Left colon (tissue), 2 donors: ENCODE data around the gene TIMM23B. TPM values are rescaled to one million over a fixed set of nuclear protein-coding genes. Genes with fewer than 3 reads are reported as not detected.
"Not testable (repeated sequence)": the region's sequence is repeated elsewhere in the genome, so short reads cannot be mapped to it uniquely, and the experiment has no call there.

Experiments used
- ATAC-seq: fragments of 200-7000 bp; cut with Tn5 transposase; one replicate; pipeline ENCODE4 v1.9.1; 2020; ENCODE audit warnings: mild to moderate bottlenecking, moderate library complexity
- DNase-seq, 2 donors: peaks; one replicate each; pipeline ENCODE4 v3.0.0-alpha.2; 2020
- intact Hi-C, 2 donors: fragments of 100-400 bp; cut with DNase I in 1 of 2; cut with micrococcal nuclease in 1 of 2; formaldehyde crosslinking; loops; one replicate each; pipeline versions ENCODE4 v1.11.2 to v1.14.0; 2022; cut with DNase I, micrococcal nuclease
- long read RNA-seq: library from polyadenylated mRNA; unstranded; transcript quantifications from one replicate; pipeline ENCODE4 v2.0.0, GENCODE V29; 2021
- total RNA-seq, 2 donors: library from RNA; stranded (reverse); fragmentation: NEBNext Ultra II Directional; extraction: Animal tissue kit (Norgen Biotek cat#: 25700); gene quantifications; one replicate each; pipeline ENCODE4 v1.2.1, GENCODE V29; 2021
- donor health status: DM: no; HTN: no; CAD: no.
- donor health status: DM: yes; HTN: yes; CAD: no.

TIMM23B gene, protein sequence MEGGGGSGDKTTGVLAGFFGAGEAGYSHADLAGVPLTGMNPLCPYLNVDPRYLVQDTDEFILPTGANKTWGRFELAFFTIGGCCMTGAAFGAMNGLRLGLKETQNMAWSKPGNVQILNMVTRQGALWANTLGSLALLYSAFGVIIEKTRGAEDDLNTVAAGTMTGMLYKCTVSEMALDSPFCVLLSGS
- 10 to 100 TPM; 10.7 to 14.9 TPM for total RNA-seq
- long read RNA-seq, partial matches to known transcripts: 1 of 5 reads
- long read RNA-seq, other reads (novel, unspliced or antisense): 1 of 5 reads

DNA sequence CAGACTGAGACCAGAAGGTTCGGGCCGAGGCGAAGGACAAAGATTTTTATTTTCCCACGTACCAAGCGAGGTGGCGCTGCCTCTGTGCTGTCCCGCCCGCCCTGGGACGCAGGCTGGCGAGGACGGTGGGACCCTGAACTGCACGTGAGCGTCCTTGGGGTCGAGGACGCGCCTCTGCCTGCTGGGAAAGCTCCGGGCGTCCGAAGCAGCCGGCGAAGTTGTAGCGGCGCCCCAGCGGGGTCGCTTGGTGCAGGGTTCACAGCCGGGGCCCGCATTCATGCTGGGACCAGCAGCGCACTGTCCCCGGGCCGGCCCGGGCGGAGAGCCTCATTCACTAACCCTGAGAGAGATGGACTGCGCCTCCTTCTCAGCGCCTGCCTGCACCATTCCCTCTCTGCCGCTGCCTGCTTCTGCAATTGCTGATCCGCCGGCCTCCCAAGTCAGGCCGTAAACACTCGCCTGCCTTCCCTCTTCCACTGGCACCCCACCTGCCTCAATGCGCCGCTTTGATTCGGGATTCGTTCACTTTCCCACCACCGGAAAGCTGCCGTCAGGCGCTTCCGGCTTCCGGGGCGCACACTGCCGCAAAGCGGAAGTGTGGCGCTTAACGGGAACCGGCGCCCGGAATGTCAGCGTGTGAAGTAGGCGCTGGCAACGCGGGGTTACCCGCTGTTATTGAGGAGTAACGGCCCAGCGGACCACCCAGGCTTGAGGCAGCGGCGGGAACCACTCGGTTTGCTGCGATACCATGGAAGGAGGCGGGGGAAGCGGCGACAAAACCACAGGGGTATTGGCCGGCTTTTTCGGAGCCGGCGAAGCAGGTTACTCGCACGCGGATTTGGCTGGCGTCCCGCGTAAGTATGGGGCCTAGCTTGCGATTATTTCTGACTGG lies at the start of gene TIMM23B, which contains the start of gene PARG:
TIMM23B (plus strand) TSS at position 607 of the 892 bp plus-strand sequence; CDS start at position 749, 142 bp downstream.
PARG (minus strand) TSS at position 581 of the 892 bp plus-strand sequence; CDS start at position 279, 302 bp downstream.
- ATAC-seq (peak; percentile 95), DNase-seq (peak; percentile 69 to 84)
- intact Hi-C loops: not testable (repeated sequence)

DNA sequence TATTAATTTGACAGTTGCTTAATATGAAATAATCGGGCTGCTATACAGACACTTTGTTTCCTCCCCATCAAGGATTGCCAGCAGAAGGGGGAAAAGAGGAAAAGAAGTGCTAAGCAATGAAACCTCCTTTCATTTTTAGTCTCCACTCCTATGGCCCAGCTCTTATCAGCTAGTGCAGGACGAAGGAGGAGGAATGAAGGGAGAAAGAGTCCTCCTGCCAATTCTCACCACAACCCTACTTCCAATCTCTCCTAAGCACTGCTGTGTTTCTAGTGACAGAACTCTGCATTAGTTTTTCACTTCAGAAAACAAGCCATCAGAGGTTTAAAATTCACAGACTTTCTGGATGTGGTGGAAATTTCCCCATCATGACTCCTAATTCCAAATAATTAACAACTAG lies 41.9 kb upstream of the TIMM23B start:
- intact Hi-C loops, ATAC-seq, DNase-seq: not testable (repeated sequence)

DNA sequence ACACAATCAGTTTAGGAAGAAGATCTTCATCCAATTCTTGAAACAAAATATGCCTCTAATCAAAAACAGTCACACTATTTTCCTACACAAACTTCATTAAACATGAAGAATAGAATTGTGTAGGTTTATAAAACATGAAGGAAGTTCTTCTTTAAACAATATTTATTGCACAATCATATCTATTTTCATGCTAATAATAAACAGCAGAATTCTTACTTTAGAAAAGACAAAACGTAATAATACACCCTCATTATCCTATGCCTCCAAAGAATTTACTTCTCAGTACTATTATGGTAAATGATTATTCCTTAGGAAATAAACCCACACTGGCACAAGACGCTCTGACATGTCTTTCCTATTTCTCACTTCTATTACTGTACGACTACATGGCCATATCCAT lies 41.4 kb upstream of the TIMM23B start:
- intact Hi-C loops, ATAC-seq, DNase-seq: not testable (repeated sequence)

DNA sequence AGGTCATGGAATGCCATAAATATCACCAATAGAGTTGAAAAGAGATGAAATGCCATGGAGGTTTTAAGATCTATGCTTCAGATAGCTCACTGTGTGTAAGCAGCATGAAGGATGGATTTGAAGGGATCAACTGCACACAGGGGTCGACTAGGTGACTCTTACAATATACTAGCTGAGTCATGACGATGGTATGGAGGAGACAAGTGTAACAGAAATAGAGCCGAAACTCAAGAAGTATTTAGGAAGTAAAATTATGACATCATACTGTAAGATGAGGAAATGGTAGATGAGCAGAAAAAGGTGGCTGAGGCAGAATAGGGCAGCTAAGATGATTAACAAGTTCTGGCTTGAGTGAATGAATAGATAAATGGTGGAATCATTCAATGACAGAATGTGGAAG lies 38.0 kb upstream of the TIMM23B start:
- ATAC-seq, intact Hi-C loops, DNase-seq: not testable (repeated sequence)

DNA sequence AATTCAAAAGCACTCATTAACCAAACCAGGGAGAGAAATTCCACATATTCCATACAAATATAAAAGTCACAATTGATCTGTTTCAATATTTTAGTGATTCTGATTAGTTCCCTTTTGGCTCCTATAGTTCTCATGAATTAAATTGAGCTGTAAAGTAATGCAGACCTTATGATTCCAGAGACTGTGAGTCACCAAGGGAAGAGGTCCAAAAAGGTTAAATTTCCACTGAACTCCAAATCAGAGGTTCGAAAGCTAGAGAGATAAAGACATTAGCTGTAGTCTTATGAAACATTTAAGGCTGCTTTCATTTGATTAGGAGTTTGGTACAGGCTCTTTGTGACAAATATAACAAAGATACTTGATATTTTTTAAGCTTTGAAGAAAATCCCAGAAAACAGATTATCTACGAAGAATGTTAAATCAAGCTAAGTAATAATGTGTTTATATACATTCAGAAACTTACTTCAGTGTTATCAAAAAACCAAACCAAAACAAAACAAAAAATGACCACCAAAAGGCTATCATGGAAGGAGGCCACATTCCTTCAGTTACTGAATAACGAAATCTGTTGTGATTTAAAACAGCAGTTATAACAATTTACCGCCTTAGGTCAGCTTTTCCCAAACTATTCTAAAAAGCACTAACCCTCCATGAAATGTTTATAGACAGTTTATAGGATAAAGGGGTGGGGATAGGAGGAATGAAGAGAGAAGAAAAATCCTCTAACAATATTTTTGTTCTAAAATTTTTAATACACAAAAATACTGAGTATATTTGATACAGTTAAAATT lies 33.4 kb upstream of the TIMM23B start:
- not testable (repeated sequence) for DNase-seq, ATAC-seq

DNA sequence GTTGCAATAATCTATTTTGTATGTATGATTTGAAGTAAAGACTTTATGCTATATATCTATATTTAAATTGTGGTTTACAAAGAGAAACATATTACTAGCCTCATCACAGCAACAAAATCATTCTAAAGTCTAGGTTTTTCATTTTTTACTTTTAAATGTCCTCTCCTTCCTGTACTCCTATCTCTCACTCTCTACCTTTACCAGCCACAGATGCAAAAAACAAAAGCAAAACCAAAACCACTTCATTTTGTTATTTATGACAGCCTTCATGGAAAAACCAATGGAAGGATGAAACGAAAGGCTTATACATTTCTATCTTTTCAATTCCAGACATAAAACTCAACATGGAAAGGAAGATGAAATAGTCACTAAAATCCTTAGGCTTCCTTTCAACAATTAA lies 31.6 kb upstream of the TIMM23B start:
- ATAC-seq, intact Hi-C loops, DNase-seq: not testable (repeated sequence)

More for the DNA sequence above, 33.4 kb upstream of the TIMM23B start:
- intact Hi-C loops: not testable (repeated sequence)

DNA sequence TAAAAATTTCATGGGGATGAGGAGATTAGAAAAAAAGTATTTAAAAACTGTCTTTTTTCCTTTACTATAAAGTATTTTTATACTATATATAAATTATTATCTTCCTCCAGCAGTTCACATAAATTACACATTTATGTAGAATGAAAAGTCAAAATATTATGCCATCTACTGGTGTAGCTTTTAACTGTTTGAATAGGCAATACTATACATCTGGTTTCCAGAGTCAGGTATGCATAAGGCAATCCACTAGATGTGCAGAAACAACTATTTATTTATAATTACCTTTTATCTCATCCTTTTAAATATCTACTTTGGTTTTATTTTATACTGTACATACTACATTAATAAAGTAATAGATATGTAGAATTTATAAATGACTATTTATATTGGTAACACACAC lies 25.4 kb upstream of the TIMM23B start:
- intact Hi-C loops, DNase-seq, ATAC-seq: not testable (repeated sequence)

DNA sequence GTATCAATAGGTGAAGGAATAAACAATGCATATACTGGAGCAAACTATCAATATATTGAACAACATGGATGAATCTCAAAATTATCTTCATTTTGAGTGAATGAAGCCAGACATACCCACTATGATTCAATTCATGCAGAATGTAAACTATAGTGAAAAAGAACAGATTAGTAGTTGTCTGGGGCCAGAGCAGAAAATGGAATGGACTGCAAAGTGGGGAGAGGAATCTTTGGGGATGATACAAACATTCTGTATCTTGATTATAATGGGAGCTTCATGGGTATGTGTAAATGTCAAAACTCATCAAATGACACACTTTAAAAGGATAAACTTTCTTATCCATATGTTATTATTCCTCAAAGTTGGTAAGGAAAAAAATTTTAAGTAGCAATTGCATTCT lies 23.9 kb upstream of the TIMM23B start:
- DNase-seq, ATAC-seq, intact Hi-C loops: not testable (repeated sequence)

DNA sequence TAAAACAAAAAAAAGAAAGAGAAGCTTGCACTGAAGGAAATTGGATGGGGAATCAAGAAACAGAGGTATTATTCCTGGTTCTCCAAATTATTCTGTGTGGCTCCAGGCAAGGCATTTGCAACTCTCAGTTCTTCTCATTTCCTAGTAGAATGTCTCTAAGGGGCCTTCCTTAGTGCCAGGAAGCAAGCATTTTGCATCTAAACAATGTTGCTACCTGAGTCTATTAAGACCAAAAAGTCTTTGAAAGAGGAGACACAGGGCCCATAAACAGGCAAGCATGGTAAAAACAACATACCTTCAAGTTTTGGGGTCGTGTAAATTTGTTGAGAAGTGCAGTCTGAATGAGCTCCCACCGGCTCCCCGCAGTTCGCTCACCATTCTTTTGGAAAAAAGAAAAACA lies 19.8 kb upstream of the TIMM23B start:
- ATAC-seq, intact Hi-C loops: not testable (repeated sequence)

DNA sequence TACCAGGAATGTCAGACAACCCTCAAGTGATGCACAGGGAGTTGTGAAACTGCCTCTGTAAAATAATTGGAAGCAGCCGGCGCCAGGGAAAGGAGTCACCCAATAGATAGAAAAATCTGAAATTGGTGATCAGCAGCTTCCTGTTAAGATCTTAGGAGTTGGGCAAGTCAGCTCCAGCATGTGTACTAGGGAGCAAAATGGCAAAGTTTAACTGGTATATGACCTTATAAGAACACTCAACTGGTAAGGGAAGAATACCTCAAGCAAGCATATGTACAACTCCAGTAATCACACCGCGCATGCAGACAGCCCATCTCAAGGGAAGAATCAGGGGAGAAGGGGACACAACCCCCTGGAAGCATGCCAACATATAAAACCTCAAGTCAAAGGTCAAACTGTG lies 18.3 kb upstream of the TIMM23B start:
- intact Hi-C loops, DNase-seq: not testable (repeated sequence)
- peak; percentile 87 for ATAC-seq

More for the DNA sequence above, 19.8 kb upstream of the TIMM23B start:
- DNase-seq: not testable (repeated sequence)

DNA sequence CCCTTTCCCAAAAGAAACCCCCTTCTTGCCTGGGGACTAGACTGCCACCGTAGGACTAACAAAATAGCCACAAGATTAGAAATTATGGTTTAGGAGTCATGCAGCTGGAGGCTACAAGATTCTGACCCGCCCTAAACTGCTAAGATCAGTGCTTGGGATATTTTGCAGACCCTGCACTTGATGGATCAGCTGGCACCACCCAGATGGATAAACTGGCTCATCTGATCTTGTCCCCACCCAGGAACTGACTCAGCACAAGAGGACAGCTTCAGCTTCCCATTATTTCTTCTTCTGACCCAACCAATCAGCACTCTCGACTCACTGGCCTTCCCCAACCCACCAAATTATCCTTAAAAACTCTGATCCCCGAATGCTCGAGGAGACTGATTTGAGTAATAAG lies 10.6 kb upstream of the TIMM23B start:
- intact Hi-C loops, DNase-seq, ATAC-seq: not testable (repeated sequence)

DNA sequence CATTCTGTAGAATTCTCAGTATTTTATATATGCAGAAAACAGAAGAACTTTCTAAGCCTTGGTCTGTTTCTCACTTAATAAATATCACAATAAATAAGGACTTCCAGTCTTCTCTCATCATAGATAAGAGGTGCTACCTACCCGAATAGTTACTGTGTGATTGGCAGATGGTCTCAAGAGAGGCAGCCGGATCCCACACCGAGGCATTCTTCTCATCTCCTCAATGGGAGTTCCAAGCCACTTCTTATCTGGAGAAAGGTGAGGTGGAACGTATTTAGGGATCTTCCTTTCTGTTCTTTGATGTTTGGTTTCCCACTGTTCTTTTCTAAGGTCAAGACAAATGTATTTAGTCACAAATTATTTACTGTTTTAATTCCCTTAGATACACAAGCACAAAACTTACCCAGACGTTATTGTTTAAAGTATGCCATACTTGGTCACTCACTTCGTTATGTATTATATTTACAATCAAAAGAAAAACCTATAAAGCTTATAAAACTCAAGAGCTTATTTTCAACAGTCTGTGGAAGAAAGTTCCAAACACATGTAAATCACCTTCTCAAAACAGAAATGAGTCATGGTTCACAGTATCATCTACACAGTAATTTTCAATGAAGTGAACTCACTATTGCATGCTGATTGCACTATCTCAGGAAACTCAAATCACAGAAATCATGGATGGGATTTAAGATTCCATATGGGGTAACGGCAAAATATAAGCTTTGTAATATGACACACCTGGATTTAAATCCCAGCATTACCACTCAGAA lies 9.7 kb upstream of the TIMM23B start:
- intact Hi-C loops, ATAC-seq, DNase-seq: not testable (repeated sequence)

DNA sequence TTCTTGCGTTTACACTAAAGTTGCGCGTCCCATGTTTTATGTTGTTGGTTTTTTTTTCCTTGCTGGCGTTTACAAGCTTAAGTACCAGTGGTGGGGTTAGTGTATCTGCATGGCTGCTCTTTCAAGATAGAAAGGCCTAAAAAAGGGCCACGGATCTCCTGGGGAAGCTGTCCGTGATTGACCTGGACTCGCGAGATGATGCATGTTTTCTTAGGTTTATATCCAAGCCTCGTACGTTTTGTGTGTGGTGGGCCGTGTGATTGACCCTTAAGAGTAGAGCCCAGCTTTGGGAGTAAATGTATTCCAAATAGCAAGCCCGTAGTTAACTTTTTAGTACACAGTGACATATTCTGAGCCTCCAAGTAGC lies 469 bp downstream of the TIMM23B start:
- peak; percentile 23 for ATAC-seq
- intact Hi-C loops: not testable (repeated sequence)

DNA sequence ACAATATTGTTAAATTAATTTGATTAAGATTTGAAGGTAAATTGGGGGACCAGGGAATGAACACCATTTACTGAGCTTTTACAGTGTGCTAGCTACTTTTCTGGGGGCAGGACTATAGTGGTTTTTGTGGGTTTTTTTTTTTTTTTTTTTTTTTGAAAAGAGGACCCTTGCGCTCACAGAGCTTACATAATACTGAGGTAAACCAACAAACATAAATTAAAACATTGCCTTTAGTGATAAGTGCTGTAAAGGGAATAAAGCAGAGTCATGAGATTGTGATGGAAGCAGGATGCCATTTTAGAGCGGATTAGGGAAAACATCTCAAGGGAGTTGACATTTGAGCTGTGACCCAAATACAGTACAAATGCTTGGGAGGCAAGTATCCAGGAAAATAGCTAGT lies 1.8 kb downstream of the TIMM23B start:
- ATAC-seq, intact Hi-C loops, DNase-seq: not testable (repeated sequence)

More for the DNA sequence above, 469 bp downstream of the TIMM23B start:
- not testable (repeated sequence) for DNase-seq

DNA sequence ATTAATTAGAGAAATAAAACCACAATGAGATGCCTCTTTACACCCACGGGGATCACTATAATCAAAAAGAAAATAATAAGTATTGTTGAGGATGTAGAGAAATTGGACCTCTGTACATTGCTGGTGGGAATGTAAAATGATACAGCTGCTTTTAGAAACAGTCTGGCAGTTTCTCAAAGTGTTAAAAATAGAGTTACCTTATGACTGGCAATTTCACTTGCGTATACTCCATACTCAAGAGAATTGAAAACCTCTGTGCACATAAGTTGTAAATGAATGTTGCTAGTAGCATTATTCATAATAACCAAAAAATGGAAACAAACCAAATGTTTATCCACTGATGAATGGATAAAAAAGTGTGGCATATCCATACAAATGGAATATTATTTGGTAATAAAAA lies 6.3 kb downstream of the TIMM23B start:
- ATAC-seq, DNase-seq, intact Hi-C loops: not testable (repeated sequence)

DNA sequence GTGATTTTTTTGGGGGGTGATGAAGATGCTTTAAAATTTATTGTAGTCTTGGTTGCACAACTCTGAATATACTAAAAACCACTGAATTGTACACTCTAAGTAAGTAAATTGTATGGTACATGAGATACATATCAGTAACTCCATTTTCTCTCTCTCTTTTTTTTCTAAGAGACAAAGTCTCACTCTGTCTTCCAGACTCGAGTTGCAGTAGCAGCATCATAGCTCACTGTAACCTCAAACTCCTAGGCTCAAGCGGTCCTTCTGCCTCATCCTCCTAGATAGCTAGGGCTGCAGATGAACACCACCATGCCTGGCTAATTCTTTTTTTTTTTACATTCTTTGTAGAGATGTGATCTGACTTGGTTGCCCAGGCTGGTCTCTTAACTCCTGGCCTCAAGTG lies 6.9 kb downstream of the TIMM23B start:
- not testable (repeated sequence) for ATAC-seq, DNase-seq

DNA sequence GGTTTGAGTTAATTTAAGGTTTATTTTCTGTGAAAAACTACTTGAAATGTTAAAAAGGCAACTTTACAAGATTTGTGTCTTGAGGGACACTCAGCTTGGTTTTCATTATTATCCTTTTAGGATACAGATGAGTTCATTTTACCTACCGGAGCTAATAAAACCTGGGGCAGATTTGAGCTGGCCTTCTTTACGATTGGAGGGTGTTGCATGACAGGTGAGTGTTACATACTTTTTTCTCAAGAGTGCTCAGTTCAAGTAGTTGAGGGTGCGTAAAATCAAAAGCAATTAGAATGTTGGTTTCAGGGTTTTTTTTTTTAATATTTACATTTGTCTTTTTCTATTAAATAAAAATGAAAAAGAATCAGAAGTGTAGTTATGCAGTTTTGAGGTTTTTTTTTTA lies 10.2 kb downstream of the TIMM23B start:
- DNase-seq, ATAC-seq, intact Hi-C loops: not testable (repeated sequence)

More for the DNA sequence above, 6.9 kb downstream of the TIMM23B start:
- intact Hi-C loops: not testable (repeated sequence)

DNA sequence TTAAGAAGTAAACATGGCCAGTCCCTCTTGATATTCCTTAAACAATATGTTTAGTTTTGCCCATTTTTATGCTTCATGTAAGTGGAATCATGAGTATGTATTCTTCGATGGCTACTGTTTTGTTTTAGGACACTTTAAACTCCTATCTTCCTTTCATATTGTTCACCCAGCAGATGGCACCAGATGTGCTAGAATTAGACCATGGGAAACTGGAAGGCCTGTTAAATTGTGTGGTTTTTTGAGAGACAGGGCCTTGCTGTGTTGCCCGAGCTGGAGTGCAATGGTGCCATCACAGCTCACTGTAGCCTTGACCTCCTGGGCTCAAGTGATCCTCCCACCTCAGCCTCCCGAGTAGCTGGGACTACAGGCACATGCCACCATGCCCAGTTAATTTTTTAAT lies 11.3 kb downstream of the TIMM23B start:
- ATAC-seq: peak; percentile 54

More for the DNA sequence above, 11.3 kb downstream of the TIMM23B start:
- DNase-seq, intact Hi-C loops: not testable (repeated sequence)
